Eye (tissue), 1 donor: ENCODE results near the gene WIPF3.
A peak's percentile ranks its signal among the peaks of the same experiment; 100 is the strongest.
"Not testable (repeated sequence)": the region's sequence is repeated elsewhere in the genome, so short reads cannot be mapped to it uniquely, and the experiment has no call there.

Experiments
- DNase-seq: peaks from one replicate; pipeline ENCODE4 v3.0.0-alpha.2; 2015

The WIPF3 gene

DNA sequence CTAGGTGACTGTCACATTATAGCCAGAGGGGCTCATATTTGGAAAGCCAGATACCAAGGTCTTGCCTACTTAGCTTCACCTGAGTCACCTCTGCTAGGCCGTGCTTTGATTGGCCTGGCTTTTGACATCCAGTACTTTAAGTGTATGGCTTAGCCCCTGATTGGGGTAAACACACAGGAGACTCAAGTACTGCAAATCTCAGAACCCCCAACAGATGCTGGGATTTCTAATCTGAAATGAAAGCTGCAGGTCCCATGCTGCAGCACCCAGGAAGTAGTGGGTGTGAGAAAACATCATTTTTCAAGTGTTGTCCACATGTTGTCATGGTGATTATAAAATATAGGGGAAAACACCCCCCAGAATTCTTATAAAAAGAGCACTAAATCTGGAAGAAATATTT, 76.2 kb downstream of the WIPF3 start:
- no peak for DNase-seq

DNA sequence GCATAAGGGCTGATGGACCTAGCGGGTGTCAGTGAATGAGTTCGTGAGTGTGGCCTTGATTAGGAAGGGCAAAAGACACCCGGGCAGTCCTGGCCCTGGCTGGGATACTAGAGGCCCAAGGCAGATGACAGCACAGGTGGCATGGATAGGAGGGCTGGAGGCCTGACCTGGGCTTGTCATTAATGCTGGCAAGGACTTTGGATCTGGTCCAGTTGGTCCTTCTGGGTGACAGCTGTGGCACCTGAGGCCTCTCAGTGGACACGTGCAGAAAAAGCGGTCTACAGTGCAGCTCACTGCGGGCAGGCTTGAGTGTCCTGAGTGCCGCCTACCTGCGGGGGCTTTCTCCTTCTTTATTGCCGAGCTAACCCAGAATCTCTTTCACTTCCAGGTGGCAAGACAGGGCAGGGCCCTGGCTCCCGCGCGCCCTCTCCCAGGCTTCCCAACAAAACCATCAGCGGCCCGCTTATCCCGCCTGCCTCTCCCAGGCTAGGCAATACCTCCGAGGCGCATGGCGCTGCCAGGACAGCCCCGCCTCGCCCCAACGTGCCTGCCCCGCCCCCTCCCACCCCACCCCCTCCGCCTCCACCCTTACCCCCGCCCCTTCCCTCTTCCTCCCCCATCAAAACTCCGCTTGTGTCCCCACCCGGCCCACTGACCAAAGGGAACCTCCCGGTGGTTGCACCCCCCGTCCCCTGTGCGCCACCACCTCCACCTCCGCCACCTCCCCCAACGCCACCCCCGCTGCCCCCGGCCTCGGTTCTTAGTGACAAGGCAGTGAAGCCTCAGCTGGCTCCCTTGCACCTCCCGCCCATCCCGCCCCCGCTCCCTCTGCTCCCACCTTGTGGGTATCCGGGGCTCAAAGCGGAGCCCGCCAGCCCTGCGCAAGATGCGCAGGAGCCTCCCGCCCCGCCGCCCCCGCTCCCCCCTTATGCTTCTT, 77.4 kb downstream of the WIPF3 start:
- DNase-seq = peak; percentile 34

DNA sequence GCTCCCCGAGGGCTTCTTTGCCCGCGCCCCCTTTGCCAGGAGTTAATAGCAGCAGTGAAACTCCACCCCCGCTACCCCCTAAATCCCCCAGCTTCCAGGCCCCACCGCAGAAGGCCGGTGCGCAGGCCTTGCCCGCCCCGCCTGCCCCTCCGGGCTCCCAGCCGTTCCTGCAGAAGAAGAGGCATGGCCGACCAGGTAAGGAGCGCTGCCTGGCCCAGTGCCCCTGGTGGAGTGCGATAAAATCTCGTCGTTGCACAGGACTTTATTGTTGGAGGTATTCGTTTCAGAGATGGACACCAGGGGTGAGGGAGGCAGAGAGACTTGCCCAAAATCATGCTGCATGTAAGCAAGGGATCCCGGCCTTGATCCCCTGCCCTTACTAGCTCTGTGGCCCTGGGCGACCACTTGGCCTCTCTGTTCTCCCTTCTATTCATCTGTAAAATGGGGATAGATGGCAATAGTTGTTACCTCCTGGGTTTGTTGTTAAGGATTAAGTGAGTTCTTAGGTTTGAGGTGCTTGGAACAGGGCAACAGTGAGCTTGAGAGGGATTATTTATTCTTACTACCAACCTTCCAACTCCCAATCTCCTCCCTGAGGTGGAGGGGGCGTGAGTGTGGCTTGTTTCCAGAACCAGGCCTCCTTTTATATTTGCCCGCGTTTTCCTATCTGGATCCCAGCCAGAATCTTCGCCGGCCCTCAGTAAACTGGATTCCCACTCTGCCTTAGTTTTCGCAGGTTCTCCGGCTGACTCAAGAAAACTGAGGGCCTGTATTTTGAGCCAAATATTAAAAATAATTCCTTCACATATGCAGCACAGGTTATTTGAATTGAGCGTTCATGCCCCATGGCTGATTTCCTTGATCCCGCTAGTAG, 78.3 kb downstream of the WIPF3 start:
- peak; percentile 44 for DNase-seq

DNA sequence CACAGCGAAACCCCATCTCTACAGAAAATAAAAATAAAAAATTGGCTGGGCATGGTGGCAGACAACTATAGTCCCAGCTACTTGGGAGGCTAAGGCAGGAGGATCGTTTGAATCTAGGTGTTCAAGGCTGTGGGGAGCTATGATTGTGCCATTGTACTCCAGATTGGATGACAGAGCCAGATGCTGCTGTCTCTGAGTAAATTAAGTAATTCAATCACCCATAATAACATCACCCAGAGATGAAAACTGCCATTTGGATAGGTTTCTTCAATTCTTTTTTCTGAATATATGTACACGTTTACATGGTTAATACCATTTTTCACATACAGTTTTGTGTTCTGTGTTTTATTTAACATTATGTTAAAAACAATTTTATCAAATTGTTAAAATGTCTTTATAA, 79.3 kb downstream of the WIPF3 start:
- DNase-seq = no peak

DNA sequence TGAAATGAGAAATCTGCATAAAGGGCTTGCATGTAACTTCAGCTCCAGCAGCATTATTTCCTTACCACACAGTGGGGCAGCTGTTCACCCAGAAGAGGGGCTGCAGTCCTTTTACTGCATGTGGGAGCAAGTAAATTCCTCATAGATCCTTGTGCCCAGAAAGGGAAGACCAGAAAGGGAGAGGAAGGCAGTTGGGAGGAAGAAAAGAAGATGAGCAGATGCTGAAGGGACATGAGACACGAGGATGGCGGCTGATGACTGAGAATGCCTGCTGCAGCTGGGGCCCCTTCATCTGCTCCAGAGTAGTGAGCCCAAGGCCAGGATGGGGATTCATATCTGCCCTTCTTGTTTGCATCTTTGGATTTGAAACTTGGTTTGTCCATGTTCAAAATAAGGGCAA, 80.5 kb downstream of the WIPF3 start:
- DNase-seq = no peak

DNA sequence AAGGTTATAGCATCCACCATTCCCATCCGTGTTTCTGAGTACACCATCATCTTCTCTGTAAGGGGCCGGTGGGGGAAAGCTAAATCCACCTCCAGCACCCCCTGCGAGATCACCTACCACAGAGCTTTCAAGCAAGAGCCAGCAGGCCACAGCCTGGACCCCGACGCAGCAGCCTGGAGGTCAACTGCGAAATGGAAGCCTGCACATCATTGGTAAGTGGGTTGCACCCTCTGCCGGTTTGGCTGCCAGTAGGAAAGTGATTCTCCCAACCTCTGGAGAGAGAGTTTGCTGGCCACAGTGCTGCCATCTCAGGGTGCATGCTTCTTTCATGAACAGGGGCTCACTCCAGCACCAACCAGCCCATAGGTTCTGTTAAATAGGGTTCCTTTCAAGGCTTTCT, 81.7 kb downstream of the WIPF3 start:
- no peak for DNase-seq

DNA sequence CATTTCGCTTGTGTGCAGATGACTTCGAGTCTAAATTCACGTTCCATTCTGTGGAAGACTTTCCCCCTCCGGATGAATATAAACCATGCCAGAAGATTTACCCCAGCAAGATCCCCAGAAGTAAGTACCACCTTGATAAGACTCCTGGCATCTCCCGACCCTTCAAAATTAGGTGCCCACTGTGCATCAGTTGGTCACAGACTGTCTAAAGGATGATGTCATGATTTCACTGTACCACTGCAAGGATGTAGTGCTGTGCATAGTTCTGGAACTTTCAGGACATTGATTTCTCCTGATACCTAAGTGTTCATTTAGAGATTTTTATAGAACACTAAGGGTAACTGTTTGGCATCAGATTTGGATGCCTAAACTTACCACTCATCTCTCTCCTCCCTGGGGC, 83.0 kb downstream of the WIPF3 start:
- DNase-seq = no peak

DNA sequence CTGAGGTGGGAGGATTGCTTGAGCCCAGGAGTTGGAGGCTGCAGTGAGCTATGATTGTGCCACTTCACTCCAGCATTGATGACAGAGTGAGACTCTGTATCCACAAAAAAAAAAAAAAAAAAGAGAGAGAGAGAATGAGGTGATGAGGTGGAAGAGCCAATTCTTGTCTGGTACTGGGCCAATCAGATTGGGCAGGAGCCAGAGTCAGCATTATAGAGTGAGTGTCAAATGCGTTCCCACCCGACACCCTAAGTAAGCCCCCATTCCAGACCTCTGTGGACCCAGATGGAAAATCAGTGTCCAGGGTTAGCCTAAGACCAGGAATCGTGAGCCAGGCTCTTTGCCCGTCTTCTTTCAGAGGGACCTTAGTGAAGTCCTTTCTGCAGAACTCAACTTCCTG, 83.9 kb downstream of the WIPF3 start:
- no peak for DNase-seq

DNA sequence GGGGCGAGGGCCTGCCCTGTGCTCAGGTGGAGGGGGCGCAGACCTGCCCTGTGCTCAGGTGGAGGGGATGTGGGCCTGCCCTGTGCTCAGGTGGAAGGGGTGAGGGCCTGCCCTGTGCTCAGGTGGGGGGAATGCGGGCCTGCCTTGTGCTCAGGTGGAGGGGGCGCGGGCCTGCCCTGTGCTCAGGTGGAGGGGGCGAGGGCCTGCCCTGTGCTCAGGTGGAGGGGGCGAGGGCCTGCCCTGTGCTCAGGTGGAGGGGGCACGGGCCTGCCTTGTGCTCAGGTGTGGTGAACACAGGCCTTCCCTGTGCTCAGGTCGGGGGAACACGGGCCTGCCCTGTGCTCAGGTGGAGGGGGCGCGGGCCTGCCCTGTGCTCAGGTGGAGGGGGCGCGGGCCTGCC, 84.5 kb downstream of the WIPF3 start:
- not testable (repeated sequence) for DNase-seq

DNA sequence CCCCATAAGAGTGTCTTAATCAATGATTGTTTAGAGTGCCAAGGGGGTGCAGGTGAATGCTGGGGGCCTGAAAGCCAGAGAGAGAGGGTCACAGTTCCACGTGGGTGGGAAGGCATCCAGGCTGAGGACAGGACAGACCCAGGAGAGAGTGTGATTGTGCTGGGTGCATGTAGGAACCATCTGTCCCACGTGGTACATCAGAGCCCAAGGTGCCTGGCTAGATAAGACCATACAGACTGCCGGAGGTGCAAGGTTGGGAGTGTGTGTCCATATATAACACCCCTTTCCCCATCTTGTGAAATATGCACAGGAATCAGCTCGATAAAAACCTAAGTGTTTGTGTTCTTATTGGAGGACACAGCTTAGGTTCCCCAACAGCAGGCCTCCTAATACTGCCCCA, 85.5 kb downstream of the WIPF3 start:
- DNase-seq = no peak

DNA sequence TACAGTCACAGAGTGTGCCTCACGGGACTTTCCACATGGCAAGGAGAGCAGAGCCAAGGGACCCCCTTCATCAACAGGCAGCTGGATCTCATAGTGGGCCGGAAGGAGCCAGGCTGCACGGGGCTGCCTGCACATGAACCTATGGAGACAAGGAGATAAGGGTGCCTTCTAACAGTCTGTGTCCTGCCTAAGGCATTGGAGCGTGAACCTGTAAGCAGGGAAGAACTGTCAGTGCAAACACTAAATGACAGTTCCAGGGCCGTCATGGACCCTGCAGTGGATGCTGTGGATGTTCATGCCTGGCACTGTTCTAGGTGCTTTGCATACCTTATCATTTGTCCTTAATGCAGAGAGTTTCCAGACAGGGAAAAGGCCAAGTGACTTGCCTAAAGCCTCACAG, 85.9 kb downstream of the WIPF3 start:
- no peak for DNase-seq

DNA sequence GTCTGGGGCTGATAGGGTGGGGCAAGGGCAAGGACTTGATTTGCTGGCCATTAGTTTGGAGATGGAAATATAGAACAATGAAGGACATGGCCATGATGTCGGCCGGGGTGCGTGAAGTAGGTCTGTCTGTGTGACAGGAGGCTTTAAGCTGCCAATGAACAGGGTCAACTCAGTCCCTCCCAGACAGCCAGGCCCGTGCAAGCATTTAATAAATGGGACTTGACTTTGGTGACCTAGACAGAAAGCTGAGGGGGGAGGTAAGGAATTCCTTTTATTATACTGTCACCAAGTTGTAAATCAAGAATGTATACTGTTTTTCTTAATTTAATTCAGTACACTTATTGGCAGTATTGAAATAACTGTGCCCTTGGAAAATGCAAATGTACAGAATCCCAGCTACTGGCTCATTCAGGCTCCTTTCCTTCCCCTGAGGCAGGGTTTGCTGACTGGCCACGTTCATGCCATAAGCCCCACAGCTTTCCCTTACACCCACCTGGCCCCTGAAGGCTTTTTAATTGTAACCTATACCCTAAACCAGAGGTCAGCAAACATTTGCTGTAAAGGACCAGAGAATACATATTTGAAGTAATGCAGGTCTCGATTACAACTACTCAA, 87.2 kb downstream of the WIPF3 start:
- DNase-seq = peak; percentile 13

DNA sequence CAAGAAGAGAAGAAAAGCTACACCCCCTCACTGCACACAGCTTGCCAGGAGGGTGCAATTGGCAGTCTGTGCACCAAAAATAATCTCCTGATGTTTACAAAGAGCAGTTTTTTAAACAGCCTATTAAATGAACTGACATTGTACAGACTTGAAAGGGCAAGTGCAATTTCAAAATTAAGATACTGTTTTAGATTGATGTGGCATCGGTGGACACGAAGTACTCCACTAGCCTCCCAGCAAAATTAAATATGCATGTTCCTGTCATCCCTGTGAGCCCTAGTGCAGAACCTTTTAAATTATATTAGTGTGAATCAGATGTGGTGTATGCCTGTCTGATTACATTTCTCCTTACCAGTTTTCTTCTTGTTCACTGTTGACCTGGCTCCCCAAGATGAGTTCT, 87.9 kb downstream of the WIPF3 start:
- DNase-seq = peak; percentile 43

DNA sequence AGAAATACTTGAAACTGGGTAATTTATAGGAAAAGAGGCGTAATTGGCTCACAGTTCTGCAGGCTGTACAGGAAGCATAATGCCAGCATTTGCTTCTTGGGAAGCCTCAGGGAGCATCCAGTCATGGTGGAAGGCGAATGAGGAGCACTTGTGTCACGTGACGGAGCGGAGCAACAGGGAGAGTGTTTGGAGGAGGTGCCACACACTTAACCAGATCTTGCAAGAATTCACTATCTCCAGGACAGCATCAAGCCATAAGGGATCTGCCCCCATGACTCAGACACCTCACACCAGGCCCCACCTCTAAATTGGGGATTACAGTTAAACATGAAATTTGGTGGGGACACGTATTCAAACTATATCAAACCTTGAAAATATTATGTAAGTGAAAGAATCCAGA, 89.3 kb downstream of the WIPF3 start:
- DNase-seq = no peak

DNA sequence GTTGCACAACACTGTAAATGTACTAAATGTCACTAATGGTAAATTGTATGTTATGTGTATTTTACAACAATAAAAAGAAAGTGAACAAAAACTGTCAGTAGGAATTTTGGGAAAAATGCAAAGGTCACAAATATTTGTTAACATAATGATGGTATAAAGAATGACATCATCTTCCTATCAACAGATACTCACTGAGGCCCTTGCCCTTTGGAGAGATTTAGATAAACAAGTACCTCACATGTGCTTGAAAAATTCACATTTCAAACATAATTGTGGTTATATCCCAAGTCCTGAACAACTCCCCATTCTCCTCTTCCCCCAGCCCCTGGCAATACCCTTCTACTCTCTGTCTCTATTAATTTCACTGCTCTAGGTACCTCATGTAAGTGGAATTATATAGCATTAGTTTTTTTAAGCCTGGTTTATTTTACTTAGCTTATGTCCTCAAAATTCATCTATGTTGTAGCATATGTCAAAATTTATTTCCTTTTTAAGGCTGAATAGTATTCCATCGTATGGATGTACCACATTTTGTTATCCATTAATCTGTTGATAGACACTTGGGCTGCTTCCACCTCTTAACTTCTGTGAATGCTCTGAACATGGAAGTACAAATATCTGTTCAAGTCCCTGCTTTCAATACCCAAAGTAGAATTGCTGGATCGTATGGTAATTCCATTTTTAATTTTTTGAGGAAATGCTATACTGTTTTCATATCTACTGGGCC, 90.5 kb downstream of the WIPF3 start:
- no peak for DNase-seq

DNA sequence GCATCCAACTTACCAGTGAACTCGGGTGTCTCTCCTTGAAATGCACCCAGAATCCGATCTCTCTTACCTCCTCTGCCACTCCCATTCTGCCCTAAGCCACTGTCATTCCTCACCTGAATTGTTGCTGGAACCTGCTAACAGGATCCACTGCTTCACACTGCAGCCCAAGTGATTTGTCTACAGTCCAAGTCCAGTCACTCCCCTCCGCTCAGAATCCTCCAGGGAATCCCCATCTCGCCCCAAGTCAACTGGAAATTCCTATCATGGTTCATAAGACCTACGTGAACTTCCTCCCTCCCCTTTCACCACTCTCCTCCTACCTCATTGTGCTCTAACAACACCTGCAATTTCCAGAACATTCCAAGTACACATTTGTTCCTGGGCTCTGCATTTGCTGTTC, 92.0 kb downstream of the WIPF3 start:
- DNase-seq = no peak

DNA sequence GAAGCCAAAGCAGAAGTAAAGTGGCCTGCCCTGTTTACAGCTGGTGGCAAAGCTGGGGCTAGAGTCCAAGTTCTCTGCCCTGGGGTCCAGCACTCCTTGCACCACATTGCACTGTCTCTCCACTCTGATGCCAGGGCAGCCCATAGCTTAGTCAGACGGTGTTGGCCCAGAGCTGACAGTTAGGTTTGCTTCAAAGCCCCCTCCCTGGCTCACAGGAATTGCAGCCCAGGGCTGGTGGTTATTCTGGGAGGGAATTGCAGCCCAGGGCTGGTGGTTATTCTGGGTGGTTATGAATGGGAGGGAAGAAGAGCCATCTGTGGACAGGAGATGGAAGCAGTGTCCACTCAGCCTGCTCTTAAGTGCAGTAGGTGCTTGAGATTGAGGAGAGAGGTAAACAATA, 94.4 kb downstream of the WIPF3 start:
- no peak for DNase-seq

DNA sequence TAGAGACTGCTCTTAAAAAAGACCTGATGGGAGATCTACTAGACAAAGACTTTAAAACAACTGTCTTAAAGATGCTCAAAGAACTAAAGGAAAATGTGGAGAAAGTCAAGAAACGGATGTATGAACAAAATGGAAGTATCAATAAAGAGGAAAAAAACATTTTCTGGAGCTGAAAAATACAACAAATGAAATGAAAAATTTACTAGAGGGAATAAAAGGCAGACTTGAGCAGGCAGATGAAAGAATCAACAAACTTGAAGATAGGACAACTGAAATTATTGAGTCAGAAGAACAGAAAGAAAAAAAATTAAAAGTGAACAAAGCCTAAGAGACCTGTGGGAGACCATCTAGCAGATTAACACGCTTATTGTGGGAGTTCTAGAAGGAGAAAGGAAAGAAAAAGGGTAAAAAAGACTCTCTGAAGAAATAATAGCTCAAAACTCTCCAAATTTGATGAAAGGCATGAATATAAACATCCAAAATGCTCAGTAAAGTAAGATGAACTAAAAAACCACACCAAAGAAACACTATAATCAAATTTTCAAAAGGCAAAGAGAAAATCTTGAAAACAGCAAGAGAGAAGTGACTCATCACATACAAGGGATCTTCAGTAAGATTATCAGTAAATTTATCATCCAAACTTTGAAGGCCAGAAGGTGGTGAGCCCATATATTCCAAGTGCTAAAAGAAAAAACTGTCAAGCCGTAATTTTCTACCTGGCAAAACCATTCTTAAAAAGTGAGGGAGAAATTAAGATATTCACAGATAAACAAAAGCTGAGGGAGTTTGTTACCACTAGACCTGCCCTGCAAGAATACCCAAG, 100.1 kb downstream of the WIPF3 start:
- DNase-seq = no peak

DNA sequence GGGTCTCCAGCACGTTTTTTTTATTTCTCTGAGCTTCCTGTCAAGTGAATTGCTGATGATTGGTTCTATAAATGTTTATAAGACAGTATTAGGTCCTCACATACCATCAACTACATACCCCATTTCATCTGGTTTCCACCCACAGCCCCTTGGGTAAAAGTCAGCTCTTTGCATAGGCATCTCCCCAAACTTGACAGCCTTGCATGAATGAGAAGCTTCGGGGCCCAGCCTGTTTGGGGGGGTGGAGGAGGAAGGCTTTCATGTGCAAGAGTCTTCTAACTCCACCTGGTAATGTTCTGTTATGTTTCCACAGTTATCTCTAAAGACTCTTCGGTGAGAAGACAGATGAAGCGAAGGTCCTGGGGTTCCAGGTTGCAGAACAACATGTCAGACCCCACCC, 107.9 kb downstream of the WIPF3 start:
- no peak for DNase-seq

DNA sequence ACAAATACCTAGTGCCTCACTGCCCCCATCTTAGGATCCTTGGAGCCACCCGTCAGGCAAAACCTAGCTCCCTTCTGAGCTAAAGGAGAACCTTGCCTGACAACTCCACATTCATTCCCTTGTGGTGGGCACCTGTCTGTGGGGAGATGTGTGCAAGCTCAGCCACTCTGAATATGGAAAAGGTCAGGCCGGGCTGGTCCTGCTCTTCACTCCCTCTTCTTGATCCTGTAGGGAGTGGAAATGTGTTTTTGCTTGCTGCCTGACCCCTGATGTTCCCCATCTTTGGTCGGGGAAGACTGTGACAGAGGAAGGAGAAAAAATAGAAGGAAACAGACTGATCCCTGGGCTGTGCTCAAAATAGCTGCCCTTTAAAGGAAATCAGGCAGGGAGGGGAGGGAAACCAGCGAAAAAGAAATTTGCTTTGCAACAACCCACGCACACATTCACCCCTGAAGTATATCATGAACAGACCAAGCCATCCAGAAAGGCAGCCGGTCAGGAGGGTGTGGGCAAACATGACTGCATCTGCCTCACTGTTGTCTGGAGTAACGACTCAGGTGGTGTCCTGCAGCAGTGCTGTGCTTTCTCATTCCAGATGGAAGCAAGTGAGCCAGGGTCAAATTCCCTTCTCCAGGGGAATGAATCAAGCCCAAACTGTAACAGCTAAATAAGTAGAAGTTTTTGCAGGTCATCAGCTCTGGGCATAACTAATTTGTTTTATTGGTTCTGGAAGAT, 109.3 kb downstream of the WIPF3 start:
- peak; percentile 12 for DNase-seq

DNA sequence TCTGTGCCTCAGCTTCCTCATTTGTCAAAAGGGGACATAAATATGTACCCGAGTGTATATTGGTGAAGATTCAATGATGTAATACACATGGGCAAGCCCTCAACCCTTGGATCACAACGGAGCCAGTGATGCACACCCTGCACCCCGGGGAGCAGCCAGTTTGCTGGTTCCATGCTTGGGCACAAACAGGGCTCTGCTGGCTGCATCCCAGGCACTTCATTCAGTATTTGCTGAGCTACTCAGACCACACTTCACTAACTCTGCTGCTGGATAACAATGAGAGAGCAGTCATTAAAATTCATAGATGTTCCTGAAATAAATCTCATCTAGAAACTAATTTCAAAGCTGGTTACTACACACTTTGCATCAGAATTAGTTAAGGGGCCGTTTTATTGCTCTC, 111.3 kb downstream of the WIPF3 start:
- no peak for DNase-seq
